GM18519 (cell line): ENCODE measurements around the gene SNX27.
"Not testable (repeated sequence)": the region's sequence is repeated elsewhere in the genome, so short reads cannot be mapped to it uniquely, and the experiment has no call there.

Experiments used
- ATAC-seq: cut with Tn5 transposase; IDR thresholded peaks from one replicate; pipeline ENCODE4 v1.9.1; 2021; ENCODE audit warnings: mild to moderate bottlenecking, moderate library complexity; ENCODE audit not compliant: unreplicated experiment, low FRiP score

The SNX27 gene

DNA sequence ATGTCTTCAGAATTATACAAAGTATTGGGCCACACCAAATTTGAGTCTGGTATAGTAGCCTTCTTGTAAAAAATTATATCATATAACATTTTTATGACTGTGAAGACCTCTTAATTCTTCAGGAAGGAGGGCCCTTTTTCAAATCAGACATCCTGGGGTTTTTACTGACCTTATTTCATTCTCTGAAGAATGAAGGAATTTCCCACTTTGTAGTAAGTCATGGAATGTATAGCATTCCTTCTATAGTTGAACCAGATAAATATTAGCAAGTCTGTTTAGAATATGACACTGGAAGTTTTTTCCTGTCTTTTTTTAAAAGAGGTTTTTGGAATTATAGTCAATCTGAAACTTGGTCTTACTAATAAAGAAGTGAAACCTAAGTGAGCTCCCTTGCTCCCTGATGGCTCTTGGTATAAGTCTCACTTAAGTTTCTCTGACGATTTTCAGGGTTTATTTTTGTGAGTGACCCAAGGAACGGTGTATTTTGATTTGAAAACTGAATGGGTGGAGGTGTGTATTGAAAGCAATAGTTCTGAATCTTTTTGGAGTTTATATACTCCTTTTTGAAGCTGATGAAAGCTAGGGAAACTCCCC is 23.7 kb downstream of the SNX27 start:
- no peak for ATAC-seq

DNA sequence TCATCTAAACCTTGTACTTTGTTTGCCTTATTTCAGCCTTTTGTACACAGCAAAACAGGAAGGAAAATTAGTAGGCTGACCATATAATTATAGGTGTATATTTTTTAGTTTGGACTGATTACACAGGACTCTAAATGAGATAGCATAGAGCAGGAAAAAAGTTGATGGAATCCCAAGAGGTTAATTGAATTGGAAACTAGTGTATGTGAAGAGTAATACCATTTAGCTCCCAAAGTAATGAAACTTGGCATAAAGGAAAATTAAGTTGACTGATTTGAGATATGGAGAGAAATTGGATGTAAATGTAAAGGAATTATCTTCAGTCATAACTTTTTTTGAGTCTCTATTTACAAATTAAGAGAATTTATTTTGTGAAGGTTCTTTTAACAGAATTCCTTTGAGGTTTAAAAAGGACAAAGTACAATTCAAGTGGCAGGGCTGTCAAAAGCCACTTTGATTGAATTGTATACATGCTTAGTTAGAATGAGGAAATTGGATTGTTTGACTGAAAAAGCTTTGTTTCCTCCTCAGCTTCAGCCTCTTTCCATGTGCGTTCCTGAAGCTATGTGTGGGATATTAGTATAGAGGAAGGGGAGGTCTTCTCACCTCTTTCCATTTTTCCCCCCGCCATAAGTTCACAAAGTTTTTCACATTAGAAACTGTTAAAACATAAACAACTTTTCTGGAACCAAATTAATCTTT is 26.4 kb downstream of the SNX27 start:
- ATAC-seq: no peak

DNA sequence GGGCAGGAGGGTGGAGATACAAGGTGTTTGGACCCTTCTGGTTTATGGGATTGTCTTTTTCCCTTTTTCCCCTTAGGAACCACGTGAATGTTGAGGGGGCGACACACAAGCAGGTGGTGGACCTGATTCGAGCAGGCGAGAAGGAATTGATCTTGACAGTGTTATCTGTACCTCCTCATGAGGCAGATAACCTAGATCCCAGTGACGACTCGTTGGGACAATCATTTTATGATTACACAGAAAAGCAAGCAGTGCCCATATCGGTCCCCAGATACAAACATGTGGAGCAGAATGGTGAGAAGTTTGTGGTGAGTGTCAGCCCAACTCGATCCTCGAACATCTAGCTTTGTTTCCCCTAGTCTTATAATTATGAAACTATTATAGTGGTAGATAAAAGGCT is 27.0 kb downstream of the SNX27 start:
- ATAC-seq: no peak

DNA sequence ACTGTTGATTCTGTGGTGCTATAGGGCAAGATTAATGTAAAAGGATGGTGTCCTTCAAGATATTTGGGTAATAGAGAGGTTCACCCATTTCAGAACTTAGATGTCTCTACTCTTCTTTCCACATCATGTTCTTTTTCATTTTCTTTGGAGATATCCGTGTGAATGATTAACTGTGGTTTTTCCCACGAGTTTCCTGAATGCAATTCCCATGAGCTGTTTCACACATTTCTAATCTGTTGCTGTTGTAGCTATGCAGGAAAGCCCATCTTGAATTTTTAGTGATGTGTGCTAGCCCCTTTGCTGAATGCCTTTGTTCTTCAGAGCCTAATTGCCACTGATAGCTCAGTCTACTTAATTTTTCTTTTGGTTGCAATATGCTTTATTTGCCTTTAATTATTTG is 27.6 kb downstream of the SNX27 start:
- ATAC-seq: no peak

DNA sequence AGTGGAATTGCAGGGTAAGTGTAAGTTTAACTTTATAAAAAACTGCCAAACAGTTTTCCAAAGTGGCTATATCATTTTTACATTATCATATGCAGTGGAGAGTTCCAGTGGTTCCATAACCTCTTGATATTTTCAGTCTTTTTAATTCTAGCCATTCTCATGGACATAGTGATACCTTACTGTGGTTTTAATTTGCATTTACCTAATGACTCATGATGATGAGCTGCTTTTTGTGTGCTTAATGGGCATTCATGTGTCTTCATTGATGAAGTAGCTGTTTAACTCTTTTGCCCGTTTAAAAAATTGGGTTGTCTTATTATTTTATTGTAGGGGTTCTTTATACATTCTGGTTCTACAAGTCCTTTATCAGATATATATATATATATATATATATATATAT is 29.4 kb downstream of the SNX27 start:
- ATAC-seq: no peak

DNA sequence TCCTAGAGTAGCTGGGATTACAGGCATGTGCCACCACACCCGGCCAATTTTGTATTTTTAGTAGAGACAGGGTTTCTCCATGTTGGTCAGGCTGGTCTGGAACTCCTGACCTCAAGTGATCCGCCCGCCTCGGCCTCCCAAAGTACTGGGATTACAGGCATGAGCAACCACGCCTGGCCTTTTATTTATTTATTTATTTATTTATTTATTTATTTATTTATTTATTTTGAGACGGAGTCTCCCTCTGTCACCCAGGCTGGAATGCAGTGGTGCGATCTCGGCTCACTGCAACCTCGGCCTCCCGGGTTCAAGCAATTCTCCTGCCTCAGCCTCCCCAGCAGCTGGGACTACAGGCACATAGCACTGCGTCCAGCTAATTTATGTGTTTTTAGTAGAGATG is 31.2 kb downstream of the SNX27 start:
- ATAC-seq: not testable (repeated sequence)

DNA sequence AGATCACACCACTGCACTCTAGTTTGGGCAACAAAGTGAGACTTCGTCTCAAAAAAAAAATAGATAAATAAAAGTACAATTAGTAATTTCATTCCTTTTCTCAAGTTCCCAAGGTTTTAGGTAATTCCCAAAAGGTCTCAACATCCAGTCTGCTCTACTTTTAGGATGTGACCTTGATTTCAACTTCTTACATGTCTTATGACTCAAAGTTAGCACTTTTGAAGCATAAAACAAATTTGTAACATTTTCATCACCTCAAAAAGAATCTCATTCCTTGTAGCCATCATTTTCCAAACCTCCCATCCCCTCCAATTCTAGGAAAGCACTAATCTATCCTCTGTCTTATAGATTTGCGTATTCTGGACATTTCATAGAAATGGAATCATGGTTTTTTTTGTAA is 32.2 kb downstream of the SNX27 start:
- ATAC-seq: no peak

DNA sequence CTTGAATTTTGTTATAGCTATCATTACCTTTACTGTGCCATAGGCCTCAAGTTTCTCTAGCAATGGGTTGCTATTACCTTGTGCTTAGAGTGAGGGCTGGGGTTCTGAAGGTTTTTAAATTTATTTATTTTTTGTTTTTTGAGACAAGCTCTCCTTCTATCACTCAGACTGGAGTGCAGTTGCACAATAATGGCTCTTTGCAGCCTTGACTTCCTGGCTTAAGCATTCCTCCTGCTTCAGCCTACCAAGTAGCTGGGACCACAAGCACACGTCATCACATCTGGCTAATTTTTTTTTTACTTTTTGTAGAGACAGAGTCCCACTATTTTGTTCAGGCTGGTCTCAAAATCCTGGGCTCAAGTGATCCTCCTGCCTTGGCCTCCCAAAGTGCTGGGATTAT is 41.5 kb downstream of the SNX27 start:
- ATAC-seq: no peak

DNA sequence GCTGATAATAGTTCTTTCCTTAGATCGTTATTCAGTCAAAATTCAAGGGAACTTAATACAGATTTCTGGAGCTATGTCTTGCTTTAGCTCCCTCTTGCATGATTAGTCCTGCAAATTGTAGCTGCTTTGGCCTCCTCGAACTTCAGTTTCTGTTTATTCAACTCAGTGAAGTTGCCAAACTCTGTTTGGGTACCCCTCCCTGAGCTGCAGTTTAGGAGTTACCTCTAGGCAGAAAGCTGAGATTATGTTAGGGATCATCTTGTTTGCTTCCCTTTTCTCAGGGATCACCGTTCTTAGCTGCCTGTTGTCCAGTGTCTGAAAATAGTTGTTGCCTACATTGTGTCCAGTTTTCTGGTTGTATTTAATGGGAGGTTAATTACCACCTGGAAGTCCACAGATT is 43.5 kb downstream of the SNX27 start:
- no peak for ATAC-seq

DNA sequence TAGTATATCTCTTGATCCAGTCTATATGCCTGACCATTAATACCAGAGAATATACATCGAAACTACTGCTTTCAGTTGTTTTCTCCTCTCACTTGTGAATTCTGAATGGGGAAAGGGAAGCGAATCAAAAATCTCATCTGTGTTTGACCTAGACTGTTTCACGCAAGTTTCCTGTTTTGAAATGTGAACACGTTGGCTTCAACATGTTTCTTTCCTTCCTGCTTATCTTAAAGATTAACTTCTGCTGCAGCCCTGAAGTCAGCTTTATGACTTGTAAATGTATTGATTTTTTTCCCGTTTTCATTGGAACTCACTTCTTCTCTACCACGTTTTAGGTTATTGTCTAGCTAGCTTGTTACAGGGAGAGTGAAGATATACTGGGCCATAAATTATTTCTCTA is 49.9 kb downstream of the SNX27 start:
- ATAC-seq: no peak

DNA sequence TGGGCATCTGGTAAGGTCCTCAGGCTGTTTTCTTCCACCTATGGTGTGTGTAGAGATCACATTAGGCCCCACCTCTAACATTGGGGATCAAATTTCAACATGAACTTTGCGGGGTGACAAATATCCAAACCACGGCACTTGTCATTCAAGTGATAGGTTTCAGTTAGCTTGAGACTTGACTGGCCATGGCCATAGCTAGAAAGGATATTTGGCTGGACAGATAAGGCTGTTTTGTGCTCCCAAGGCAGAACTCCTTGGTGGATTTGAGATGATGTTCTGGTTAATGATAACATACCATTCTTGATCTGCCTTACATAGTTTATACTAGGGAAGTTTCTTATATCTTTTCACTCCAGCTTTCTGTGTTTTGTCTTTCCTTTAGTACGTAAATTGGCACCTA is 56.2 kb downstream of the SNX27 start:
- no peak for ATAC-seq

DNA sequence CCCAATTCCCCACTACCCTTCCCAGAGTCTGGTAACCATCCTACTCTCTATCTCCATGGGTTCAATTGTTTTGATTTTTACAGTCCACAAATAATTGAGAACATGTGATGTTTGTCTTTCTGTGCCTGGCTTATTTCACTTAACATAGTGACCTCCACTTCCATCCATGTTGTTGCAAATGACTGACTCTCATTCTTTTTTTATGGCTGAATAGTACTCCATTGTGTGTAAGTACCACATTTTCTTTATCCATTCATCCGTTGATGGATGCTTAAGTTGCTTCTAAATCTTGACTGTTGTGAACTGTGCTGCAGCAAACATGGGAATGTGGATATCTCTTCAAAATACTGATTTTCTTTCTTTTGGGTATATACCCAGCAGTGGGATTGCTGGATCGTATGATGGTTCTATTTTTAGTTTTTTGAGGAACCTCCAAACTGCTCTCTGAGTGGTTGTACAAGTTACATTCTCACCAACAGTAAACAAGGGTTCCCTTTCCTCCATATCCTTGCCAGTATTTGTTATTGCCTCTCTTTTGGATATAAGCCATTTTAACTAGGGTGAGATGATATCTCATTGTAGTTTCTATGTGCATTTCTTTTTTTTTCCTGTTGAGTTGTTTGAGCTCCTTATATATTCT is 58.3 kb downstream of the SNX27 start:
- ATAC-seq: not testable (repeated sequence)

DNA sequence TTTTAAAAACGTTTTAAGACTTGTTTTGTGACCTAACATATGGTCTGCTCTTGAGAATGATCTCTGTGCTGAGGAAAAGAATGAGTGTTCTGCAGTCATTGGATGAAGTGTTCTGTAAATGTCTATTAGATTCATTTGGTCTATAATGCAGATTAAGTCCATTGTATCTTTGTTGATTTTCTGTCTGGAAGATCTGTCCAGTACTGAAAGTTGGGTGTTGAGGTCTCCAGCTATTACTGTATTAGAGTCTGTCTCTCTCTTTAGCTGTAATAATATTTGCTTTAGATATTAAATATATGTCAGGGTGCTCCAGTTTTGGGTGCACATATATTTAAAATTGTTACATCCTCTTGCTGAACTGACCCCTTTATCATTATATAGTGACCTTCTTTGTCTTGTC is 61.6 kb downstream of the SNX27 start:
- ATAC-seq: no peak

DNA sequence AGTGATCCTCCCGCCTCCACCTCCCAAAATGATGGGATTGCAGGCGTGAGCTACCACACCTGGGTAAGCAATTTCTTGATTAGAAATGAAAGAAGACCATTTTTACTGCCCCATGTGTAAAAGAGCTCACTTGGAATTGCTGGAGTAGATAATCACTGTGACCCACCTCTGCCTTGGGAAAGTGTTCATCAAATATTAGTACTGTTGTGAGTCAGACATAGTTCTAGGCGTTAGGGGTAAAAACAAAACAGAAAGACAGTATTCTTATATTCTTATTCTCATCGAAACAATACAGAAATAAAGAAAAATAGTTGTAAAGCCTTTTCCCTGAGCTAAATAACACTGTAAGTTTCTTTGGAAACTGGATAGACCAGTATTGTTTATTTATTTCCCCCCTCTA is 68.5 kb downstream of the SNX27 start:
- ATAC-seq: no peak

DNA sequence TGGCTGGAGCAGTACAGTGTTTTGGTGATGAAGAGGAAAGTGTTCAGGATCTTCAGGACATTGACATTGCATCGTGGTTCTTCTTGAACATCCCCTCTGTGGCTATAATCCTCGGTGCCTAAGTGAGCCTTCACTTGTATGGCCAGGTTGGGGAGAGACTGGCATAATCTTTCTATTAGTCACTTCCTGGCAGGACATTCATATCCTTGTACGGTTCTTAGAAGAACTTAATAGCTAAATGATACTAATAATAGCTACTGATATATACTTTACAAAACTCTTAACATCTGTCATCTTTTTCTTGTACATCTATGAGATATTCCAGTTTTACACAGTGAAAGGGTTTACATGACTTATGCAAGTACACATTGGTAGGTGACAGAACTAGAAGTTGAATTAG is 69.0 kb downstream of the SNX27 start:
- ATAC-seq: no peak

DNA sequence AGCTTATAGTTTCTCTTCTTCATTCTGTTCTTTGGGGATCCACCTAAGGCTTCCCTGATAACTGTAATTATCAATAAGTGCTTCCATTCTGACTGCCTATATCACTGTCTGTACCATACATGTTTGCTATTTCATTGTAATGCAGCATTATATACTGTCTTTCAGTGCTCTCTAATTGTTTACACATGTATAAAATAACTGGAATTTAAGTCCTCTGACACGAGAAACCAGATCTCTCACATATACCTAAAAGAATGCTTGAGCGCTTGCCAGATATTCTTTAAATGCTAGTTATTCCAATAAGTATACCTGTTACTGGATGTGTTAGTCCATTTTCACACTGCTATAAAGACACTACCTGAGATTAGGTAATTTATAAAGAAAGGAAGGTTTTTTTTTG is 70.1 kb downstream of the SNX27 start:
- no peak for ATAC-seq

DNA sequence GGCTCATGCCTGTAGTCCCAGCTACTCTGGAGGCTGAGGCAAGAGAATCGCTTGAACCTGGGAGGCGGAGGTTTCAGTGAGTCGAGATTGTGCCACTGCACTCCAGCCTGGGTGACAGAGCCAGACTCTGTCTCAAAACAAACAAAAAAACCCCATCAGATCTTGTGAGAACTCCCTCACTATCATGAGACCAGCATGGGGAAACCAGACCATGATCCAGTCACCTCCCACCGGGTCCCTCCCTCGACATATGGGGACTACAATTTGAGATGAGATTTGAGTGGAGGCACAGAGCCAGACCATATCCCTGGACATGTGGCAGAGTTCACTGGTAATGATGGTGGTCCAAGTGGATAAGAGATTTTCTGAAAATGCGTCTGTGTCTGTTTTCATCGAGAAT is 71.1 kb downstream of the SNX27 start:
- not testable (repeated sequence) for ATAC-seq

DNA sequence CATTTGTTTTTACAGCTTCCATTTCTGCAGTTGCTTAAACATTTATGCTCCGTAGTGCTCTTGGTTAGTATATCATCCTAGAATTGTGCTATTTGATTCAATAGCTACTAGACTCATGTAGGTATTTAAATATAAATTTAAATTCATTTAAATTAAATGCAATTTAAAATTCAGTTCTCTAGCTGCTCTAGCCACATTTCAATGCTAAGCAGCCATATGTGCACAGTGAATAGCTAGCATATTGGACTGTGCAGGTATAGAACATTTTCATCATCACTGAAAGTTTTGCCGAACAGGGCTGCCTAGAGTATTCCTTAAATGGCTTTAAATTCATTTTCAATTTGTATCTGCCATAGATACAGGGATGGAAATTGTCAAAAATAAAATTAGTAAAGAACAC is 72.3 kb downstream of the SNX27 start:
- ATAC-seq: no peak

DNA sequence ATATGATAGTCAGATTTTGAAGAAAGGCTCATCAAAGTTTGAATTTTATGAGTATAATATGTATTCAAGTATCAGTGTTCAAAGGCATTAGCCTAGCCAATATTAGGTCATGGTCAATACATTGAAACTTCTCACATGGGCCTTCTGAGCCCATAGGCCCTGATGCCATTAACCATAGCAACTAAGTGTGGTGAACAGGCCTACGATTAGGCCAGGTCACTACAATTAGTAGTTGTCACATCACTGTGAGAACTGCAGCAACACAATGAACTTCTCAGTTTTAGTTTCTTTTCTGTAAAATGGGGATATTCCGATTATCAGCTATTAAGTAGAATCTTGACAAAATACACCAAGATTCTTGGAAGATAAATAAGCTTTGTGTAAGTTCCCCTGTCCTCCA is 74.7 kb downstream of the SNX27 start:
- no peak for ATAC-seq

DNA sequence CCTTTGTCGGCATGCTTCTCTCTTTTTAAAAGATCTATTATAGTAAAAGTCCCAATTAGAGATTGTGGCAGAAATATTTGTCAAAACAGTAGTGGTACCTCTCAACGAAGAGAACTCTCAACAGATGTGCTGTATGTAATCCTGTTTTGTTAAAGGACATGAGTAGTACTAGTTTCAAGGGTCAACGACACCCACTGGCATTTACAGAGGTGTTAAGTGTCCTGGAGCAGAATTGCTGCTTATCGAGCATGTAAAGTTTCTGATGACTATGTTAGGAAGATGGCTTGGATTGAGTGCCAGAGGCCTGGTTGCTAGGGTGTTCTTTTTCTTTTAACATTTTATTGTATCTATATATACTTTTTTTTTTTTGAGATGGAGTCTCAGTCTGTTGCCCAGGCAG is 77.6 kb downstream of the SNX27 start:
- no peak for ATAC-seq

DNA sequence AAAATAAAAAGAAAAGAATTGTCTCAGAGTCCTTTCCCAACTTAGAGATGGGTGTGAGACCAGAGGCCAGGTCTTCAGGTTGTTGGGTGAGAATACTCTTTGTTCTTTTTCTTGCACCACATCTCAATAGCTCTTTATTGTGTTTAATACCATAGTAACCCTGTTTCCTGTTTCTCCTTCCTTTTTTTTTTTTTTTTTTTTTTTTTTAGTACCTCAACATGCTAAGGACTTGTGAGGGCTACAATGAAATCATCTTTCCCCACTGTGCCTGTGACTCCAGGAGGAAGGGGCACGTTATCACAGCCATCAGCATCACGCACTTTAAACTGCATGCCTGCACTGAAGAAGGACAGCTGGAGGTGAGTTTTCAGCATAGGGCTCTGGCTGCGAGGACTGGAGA is 80.4 kb downstream of the SNX27 start:
- no peak for ATAC-seq

DNA sequence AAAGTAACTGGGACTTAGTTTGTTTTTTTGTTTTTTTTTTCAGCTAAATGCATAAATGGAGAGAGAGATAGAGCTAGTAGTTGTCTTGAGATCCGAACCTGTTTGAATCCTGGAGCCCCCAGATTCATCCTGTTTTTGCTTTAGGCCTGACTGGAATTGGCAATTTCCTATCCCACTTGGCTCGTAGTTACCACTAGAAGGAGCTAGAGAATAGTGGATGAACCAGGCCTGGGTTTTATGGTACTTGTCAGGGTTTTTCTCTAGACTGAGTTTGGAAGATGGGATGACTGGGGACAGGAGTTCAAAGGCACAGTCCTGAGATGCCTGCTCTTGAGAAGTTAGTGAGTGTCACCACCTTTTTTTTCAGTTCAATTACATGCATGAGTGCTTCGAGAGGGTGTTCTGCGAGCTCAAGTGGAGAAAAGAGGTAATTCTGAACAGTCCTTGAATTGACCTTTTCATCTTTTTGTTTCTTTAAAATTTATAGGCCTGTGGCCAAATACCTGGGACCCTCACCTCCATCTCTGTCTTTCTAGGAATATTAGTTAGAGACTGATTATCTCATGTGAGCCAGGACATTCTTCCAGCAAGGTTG is 81.3 kb downstream of the SNX27 start:
- ATAC-seq: no peak
